Measurements from ENCODE around the gene SPAG16. TPM values are rescaled to one million over a fixed set of nuclear protein-coding genes. Genes with fewer than 3 reads are reported as not detected.

Gene SPAG16
- total RNA-seq, 4 donors from 2014 or later, result 14.1 to 43.1 (median 30.2) TPM

DNA sequence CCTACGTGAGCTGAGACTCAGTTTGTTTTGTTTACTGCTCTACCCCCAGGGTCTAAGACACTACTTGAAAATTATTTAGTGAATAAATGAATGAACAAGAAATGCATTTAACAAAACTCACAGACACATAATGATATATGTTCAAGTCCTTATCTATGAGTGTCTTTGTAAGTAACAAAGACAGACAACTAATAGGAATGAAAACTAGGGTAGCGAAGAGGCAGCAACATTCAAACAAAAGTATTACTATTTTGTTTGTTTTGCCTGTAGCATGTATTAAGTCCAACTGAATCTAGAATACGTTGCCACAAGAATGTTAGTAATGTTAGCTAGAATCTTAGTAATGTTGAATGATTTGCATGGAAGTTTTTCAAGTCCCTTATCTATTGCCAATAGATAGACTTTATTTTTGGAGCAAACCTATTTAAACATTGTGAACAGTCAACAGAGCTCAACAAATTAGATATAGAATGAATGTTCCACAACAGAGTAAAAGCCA lies 981.8 kb downstream of the SPAG16 start:
- TF ChIP-seq, protein P1, sequence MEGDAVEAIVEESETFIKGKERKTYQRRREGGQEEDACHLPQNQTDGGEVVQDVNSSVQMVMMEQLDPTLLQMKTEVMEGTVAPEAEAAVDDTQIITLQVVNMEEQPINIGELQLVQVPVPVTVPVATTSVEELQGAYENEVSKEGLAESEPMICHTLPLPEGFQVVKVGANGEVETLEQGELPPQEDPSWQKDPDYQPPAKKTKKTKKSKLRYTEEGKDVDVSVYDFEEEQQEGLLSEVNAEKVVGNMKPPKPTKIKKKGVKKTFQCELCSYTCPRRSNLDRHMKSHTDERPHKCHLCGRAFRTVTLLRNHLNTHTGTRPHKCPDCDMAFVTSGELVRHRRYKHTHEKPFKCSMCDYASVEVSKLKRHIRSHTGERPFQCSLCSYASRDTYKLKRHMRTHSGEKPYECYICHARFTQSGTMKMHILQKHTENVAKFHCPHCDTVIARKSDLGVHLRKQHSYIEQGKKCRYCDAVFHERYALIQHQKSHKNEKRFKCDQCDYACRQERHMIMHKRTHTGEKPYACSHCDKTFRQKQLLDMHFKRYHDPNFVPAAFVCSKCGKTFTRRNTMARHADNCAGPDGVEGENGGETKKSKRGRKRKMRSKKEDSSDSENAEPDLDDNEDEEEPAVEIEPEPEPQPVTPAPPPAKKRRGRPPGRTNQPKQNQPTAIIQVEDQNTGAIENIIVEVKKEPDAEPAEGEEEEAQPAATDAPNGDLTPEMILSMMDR (IDR thresholded peaks at IDR 0.05), result no peak
- TF ChIP-seq POLR2A (IDR thresholded peaks at IDR 0.05), result no peak
- no peak overlapping the region for H3K27ac ChIP-seq
- H3K27me3 ChIP-seq, result no peaks in the 10 kb centered on the region
- 51 to 57% methylated on average over 3 of the region's 3 CpGs for WGBS, 2 donors
- no peaks in the 10 kb centered on the region for H3K4me1 ChIP-seq
- no peaks in the 10 kb centered on the region for H3K36me3 ChIP-seq
- H3K9me3 ChIP-seq, result no peaks in the 10 kb centered on the region
- DNase-seq, result no peak
- no peak overlapping the region for H3K4me3 ChIP-seq
- intact Hi-C loops (cut with DNase I), result no loop called here

DNA sequence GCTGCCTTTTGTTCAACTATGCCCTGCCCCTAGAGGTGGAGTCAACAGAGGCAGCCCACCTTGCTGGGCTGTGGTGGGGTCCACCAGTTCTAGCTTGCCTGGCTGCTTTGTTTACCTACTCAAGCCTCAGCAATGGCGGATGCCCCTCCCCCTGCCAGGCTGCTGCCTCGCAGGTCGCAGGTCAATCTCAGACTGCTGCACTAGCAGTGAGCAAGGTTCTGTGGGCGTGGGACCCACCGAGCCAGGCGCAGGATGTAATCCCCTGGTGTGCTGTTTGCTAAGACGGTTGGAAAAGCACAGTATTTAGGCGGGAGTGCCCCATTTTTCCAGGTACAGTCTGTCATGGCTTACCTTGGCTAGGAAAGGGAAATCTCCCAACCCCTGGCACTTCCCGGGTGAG lies 993.6 kb downstream of the SPAG16 start:
- H3K27ac ChIP-seq, result no peak overlapping the region
- H3K9me3 ChIP-seq, result no peaks in the 10 kb centered on the region
- H3K36me3 ChIP-seq, result no peaks in the 10 kb centered on the region
- WGBS, 2 donors, result 43 to 67% methylated on average over 2 to 4 of the region's 9 CpGs
- TF ChIP-seq POLR2A (IDR thresholded peaks at IDR 0.05), result no peak
- TF ChIP-seq, protein P1 (IDR thresholded peaks at IDR 0.05), result no peak
- no peak overlapping the region for H3K4me3 ChIP-seq
- no peak for DNase-seq
- H3K27me3 ChIP-seq, result no peaks in the 10 kb centered on the region
- intact Hi-C loops (cut with DNase I), result no loop called here
- H3K4me1 ChIP-seq, result no peaks in the 10 kb centered on the region

DNA sequence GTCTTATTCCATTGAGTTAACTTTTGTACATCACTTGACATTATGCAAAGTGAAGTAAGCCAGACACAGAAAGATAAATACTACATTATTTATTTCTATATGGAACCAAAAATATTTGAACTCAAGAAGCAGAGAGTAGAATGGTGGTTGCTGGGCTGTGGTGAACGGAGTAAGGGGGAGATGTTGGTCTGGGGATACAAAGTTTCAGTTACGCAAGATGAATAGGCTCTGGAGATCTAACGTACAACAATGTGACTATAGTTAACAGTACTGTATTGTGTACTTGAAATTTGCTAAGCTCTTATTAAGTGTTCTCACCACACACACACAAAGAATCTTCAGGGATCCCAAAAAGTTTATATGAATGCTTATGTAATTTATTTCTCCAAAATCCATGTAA lies 1001.7 kb downstream of the SPAG16 start:
- Histone ChIP-seq H3K27me3 (no peaks in the 10 kb centered on the region), H3K36me3 (no peaks in the 10 kb centered on the region), H3K9me3 (no peaks in the 10 kb centered on the region), H3K4me1 (no peaks in the 10 kb centered on the region), H3K4me3 (no peak overlapping the region), H3K27ac (no peak overlapping the region)
- TF ChIP-seq, protein P1 (IDR thresholded peaks at IDR 0.05), result no peak
- TF ChIP-seq POLR2A (IDR thresholded peaks at IDR 0.05), result no peak
- WGBS, 2 donors, result 41% methylated on average over 3 of the region's 3 CpGs
- intact Hi-C loops (cut with DNase I), result no loop called here
- DNase-seq, result no peak

DNA sequence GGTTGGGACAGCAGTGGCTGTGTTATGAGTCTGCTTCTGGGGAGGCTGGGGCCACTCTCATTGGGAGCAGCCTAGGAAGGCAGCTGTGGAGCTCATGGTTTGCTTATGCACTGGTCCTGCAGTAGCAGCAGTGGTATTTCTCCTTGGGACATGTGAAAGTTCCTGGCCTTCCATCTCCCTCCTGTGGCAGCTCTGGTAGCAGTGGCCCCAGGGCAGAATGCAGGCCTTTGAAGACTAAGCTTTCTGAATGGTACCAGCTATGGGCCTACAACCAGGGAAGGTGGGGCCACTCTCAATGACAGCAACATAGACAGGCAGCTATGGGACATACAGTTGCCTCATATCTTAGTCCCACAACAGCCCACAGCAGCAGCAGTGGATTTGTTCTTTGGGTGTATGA lies 1009.3 kb downstream of the SPAG16 start:
- Histone ChIP-seq H3K36me3 (no peaks in the 10 kb centered on the region), H3K4me1 (no peaks in the 10 kb centered on the region), H3K9me3 (peaks cover 0 to 19% (median 0%) of the 10 kb centered on the region in 3 donors), H3K27me3 (no peaks in the 10 kb centered on the region), H3K27ac (no peak overlapping the region), H3K4me3 (no peak overlapping the region)
- DNase-seq, result no peak
- no peak for TF ChIP-seq POLR2A (IDR thresholded peaks at IDR 0.05)
- TF ChIP-seq, protein P1 (IDR thresholded peaks at IDR 0.05), result no peak
- intact Hi-C loops (cut with DNase I), result no loop called here

DNA sequence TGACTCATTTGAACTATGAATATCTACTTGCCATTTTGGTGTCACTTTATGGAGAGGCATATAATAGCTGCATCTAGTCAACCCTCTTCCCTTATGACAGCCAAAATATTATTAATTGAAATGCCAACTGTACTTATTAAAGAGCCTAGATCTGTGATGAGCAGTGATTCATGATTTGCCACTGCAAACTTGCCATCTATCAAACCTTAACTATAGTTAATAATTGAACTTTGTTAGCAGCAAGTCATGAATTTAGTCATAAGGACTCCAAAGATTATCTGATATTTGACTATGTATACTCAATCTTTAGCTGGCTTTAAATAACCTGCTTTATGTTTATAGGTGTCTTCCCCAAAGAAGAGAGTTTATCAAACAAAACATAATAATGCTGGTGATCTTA lies 1010.2 kb downstream of the SPAG16 start:
- Histone ChIP-seq H3K36me3 (no peaks in the 10 kb centered on the region), H3K4me3 (no peak overlapping the region), H3K27ac (no peak overlapping the region), H3K27me3 (no peaks in the 10 kb centered on the region), H3K4me1 (no peaks in the 10 kb centered on the region), H3K9me3 (peaks cover 0 to 19% (median 0%) of the 10 kb centered on the region in 3 donors)
- no peak for DNase-seq
- intact Hi-C loops (cut with DNase I), result no loop called here
- no peak for TF ChIP-seq POLR2A (IDR thresholded peaks at IDR 0.05)
- TF ChIP-seq, protein P1 (IDR thresholded peaks at IDR 0.05), result no peak
